HepG2 (cell line): ENCODE data around the gene UBA6. TPM values are rescaled to one million over a fixed set of nuclear protein-coding genes. Genes with fewer than 3 reads are reported as not detected.

Experiments
- DNMT3B ChIP-seq: conservative IDR thresholded peaks from 2 replicates; pipeline ENCODE4 v1.6.1; 2016; ENCODE audit warnings: missing biosample characterization, control low read depth
- FOXK1 ChIP-seq: sonication (generic); formaldehyde crosslinking; IDR thresholded peaks from 2 replicates; pipeline ENCODE4 v1.4.0; 2020; ENCODE audit warnings: low read depth, missing genetic modification reagents, borderline replicate concordance
- KAT8 ChIP-seq: IDR thresholded peaks from 2 replicates; pipeline ENCODE4 v1.6.1; 2016; ENCODE audit warnings: missing genetic modification reagents, missing compliant biosample characterization
- KDM4B ChIP-seq: sonication (generic); formaldehyde crosslinking; IDR thresholded peaks from 2 replicates; pipeline ENCODE4 v1.4.0; 2020; ENCODE audit warnings: missing genetic modification reagents
- MBD4 ChIP-seq: IDR thresholded peaks from 2 replicates; pipeline ENCODE4 v1.6.1; 2012; ENCODE audit warnings: low read length, inconsistent platforms, borderline replicate concordance
- MED1 ChIP-seq: sonication (generic); formaldehyde crosslinking; IDR thresholded peaks from 2 replicates; pipeline ENCODE4 v1.4.0; 2020; ENCODE audit warnings: missing genetic modification reagents
- MTA1 ChIP-seq: sonication (generic); formaldehyde crosslinking; IDR thresholded peaks from 2 replicates; pipeline ENCODE4 v1.4.0; 2020; ENCODE audit warnings: missing genetic modification reagents, mild to moderate bottlenecking, borderline replicate concordance
- NFKBIZ ChIP-seq: IDR thresholded peaks from 2 replicates; pipeline ENCODE4 v1.6.1; 2018; ENCODE audit warnings: missing genetic modification reagents, missing compliant biosample characterization
- POGZ ChIP-seq: sonication (generic); formaldehyde crosslinking; IDR thresholded peaks from 2 replicates; pipeline ENCODE4 v1.4.0; 2020; ENCODE audit warnings: mild to moderate bottlenecking, missing genetic modification reagents
- RBM39 ChIP-seq: fragments of 200-400 bp; formaldehyde crosslinking; IDR thresholded peaks from one replicate; pipeline ENCODE4 v1.6.1; 2018; ENCODE audit warnings: antibody characterized with exemption, mild to moderate bottlenecking, low read depth, low read length; ENCODE audit not compliant: poor library complexity, severe bottlenecking
- SP2 ChIP-seq: sonication (generic); formaldehyde crosslinking; IDR thresholded peaks from 2 replicates; pipeline ENCODE4 v1.5.1; 2020; ENCODE audit warnings: mild to moderate bottlenecking, missing genetic modification reagents
- SSRP1 ChIP-seq: IDR thresholded peaks from 2 replicates; pipeline ENCODE4 v1.6.1; 2016; ENCODE audit warnings: control low read depth
- TGIF2 ChIP-seq: IDR thresholded peaks from 2 replicates; pipeline ENCODE4 v1.6.1; 2016; ENCODE audit warnings: control low read depth, missing compliant biosample characterization
- YEATS4 ChIP-seq: sonication (generic); formaldehyde crosslinking; IDR thresholded peaks from 2 replicates; pipeline ENCODE4 v1.4.0; 2020; ENCODE audit warnings: missing genetic modification reagents, borderline replicate concordance
- ZNF75D ChIP-seq: sonication (generic); formaldehyde crosslinking; IDR thresholded peaks from 2 replicates; pipeline ENCODE4 v1.8.1; 2023; ENCODE audit warnings: missing genetic modification reagents, mild to moderate bottlenecking, borderline replicate concordance
- ZSCAN20 ChIP-seq: sonication (generic); formaldehyde crosslinking; IDR thresholded peaks from 2 replicates; pipeline ENCODE4 v1.4.0; 2020; ENCODE audit warnings: missing genetic modification reagents, mild to moderate bottlenecking, borderline replicate concordance
- polyA plus RNA-seq, 8 experiments: library from polyadenylated mRNA; depleted of rRNA in 3 of 8; stranded (reverse) in 7 of 8; unstranded in 1 of 8; fragments of >200 nt; fragmentation: Illumina TruSeq in 4 of 8; extraction: Trizol in 4 of 8; gene quantifications; 2 replicates each; pipeline versions ENCODE4 v1.2.1 to v1.2.3, GENCODE V29; 2011 to 2016; ENCODE audit warnings: low read depth in 4 of 8, missing spikeins in 1 of 8, mixed read lengths in 1 of 8; ENCODE audit not compliant: insufficient read depth in 1 of 8
- total RNA-seq, 5 experiments: library from RNA; depleted of rRNA; stranded (reverse); fragments of >200 nt; fragmentation: Illumina TruSeq; extraction: Trizol; gene quantifications; 2 replicates each; pipeline ENCODE4 v1.2.3, GENCODE V29; 2016; ENCODE audit warnings: low read depth in 1 of 5
- TF ChIP-seq, protein P1 (sequence below): sonication (generic); formaldehyde crosslinking; IDR thresholded peaks from 2 replicates; pipeline ENCODE4 v1.4.0; 2020; ENCODE audit warnings: missing genetic modification reagents
- TF ChIP-seq, protein P2 (sequence below): IDR thresholded peaks from 2 replicates; pipeline ENCODE4 v1.6.1; 2016; ENCODE audit warnings: mild to moderate bottlenecking
- TF ChIP-seq, protein P3 (sequence below): IDR thresholded peaks from 2 replicates; pipeline ENCODE4 v1.6.1; 2018; ENCODE audit warnings: missing genetic modification reagents, mild to moderate bottlenecking, missing compliant biosample characterization
- TF ChIP-seq, protein P4 (sequence below): sonication (generic); formaldehyde crosslinking; IDR thresholded peaks from 2 replicates; pipeline ENCODE4 v1.8.0; 2022; ENCODE audit warnings: missing genetic modification reagents, low read depth, mild to moderate bottlenecking, borderline replicate concordance
- TF ChIP-seq, protein P5 (sequence below): sonication (generic); formaldehyde crosslinking; IDR thresholded peaks from 2 replicates; pipeline ENCODE4 v1.4.0; 2020; ENCODE audit warnings: missing genetic modification reagents

Gene UBA6
- total and polyA plus RNA-seq, 2 of the 13 experiments (the other 11 are each of a cell fraction or from before 2014, with no cell fraction given): 33.3 to 75.4 TPM

DNA sequence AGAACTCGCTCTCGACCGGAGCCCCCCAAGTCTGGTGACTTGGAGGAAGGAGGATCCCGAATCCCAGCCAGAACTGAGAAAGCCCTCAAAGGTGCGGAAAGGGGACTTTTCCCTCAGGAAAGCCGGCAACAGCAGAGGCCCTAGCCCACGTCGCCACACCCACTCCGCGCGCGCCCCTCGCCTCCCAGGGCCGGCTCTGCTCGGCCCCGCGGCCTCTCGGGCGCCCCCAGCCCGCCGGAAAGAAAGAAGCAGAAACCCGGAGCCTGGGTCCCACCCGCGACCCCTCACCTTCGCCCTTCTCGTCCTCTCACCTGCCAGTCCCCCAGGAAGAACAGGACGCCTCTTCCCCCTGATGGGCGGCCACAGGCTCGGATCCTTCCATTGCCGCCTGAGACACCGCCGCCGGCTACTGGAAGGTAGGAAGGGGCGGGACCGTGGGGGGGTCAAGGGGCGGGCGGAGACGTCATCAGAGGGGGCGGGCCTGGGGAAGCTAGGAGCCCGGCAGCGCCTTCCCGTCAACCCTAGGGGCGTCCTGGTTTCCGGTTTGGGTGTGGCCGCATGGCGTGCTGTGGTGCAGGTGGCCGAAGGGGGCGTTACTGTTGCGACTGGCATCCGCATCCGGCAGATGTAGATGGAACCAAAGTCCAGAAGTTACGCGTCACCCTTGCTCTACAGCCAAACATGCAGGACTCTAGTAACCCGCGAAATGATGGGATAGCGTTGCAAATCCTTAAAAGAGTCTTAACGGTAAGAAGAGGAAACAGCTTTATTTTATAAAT, at the start of gene UBA6 (continued):
- TF ChIP-seq, protein P1, sequence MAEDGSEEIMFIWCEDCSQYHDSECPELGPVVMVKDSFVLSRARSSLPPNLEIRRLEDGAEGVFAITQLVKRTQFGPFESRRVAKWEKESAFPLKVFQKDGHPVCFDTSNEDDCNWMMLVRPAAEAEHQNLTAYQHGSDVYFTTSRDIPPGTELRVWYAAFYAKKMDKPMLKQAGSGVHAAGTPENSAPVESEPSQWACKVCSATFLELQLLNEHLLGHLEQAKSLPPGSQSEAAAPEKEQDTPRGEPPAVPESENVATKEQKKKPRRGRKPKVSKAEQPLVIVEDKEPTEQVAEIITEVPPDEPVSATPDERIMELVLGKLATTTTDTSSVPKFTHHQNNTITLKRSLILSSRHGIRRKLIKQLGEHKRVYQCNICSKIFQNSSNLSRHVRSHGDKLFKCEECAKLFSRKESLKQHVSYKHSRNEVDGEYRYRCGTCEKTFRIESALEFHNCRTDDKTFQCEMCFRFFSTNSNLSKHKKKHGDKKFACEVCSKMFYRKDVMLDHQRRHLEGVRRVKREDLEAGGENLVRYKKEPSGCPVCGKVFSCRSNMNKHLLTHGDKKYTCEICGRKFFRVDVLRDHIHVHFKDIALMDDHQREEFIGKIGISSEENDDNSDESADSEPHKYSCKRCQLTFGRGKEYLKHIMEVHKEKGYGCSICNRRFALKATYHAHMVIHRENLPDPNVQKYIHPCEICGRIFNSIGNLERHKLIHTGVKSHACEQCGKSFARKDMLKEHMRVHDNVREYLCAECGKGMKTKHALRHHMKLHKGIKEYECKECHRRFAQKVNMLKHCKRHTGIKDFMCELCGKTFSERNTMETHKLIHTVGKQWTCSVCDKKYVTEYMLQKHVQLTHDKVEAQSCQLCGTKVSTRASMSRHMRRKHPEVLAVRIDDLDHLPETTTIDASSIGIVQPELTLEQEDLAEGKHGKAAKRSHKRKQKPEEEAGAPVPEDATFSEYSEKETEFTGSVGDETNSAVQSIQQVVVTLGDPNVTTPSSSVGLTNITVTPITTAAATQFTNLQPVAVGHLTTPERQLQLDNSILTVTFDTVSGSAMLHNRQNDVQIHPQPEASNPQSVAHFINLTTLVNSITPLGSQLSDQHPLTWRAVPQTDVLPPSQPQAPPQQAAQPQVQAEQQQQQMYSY: no peak
- TF ChIP-seq TGIF2 (CRISPR knock-in tag): peak; percentile 84
- TF ChIP-seq, protein P2, sequence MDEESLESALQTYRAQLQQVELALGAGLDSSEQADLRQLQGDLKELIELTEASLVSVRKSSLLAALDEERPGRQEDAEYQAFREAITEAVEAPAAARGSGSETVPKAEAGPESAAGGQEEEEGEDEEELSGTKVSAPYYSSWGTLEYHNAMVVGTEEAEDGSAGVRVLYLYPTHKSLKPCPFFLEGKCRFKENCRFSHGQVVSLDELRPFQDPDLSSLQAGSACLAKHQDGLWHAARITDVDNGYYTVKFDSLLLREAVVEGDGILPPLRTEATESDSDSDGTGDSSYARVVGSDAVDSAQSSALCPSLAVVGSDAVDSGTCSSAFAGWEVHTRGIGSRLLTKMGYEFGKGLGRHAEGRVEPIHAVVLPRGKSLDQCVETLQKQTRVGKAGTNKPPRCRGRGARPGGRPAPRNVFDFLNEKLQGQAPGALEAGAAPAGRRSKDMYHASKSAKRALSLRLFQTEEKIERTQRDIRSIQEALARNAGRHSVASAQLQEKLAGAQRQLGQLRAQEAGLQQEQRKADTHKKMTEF (CRISPR knock-in tag): peak; percentile 82
- TF ChIP-seq POGZ (CRISPR knock-in tag): peak; percentile 86
- TF ChIP-seq MBD4: no peak
- no peak for TF ChIP-seq SSRP1
- peak; percentile 40; the same call in 1 of the 2 replicates for TF ChIP-seq KDM4B (CRISPR knock-in tag)
- peak; percentile 97 for TF ChIP-seq YEATS4 (CRISPR knock-in tag)
- TF ChIP-seq, protein P3, sequence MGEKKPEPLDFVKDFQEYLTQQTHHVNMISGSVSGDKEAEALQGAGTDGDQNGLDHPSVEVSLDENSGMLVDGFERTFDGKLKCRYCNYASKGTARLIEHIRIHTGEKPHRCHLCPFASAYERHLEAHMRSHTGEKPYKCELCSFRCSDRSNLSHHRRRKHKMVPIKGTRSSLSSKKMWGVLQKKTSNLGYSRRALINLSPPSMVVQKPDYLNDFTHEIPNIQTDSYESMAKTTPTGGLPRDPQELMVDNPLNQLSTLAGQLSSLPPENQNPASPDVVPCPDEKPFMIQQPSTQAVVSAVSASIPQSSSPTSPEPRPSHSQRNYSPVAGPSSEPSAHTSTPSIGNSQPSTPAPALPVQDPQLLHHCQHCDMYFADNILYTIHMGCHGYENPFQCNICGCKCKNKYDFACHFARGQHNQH (CRISPR knock-in tag): peak; percentile 45; the same call in 1 of the 2 replicates
- TF ChIP-seq, protein P4, sequence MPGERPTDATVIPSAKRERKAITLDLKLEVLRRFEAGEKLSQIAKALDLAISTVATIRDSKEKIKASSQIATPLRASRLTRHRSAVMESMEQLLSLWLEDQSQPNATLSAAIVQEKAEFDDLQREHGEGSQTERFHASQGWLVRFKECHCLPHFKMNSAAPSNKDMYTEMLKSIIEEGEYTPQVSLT (CRISPR knock-in tag): no peak
- TF ChIP-seq DNMT3B (CRISPR knock-in tag): 0 out of 2 replicates have a peak, but pooled peaks have one; percentile 13
- TF ChIP-seq ZSCAN20 (CRISPR knock-in tag): no peak
- TF ChIP-seq SP2 (CRISPR knock-in tag): peak; percentile 73
- no peak for TF ChIP-seq ZNF75D
- TF ChIP-seq, protein P5, sequence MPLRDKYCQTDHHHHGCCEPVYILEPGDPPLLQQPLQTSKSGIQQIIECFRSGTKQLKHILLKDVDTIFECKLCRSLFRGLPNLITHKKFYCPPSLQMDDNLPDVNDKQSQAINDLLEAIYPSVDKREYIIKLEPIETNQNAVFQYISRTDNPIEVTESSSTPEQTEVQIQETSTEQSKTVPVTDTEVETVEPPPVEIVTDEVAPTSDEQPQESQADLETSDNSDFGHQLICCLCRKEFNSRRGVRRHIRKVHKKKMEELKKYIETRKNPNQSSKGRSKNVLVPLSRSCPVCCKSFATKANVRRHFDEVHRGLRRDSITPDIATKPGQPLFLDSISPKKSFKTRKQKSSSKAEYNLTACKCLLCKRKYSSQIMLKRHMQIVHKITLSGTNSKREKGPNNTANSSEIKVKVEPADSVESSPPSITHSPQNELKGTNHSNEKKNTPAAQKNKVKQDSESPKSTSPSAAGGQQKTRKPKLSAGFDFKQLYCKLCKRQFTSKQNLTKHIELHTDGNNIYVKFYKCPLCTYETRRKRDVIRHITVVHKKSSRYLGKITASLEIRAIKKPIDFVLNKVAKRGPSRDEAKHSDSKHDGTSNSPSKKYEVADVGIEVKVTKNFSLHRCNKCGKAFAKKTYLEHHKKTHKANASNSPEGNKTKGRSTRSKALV (CRISPR knock-in tag): 0 out of 2 replicates have a peak, but pooled peaks have one; percentile 38
- TF ChIP-seq MED1: peak; percentile 84
- TF ChIP-seq FOXK1 (CRISPR knock-in tag): peak; percentile 57; the same call in 1 of the 2 replicates
- TF ChIP-seq RBM39: peak; percentile 66
- TF ChIP-seq NFKBIZ: peak; percentile 68; the same call in 1 of the 2 replicates
- peak; percentile 52 for TF ChIP-seq MTA1 (CRISPR knock-in tag)
- peak; percentile 89 for TF ChIP-seq KAT8 (CRISPR knock-in tag)
